HG03457 (cell line): ENCODE measurements around the gene HSD17B8.

Experiments used
- ATAC-seq: cut with Tn5 transposase; IDR thresholded peaks from one replicate; pipeline ENCODE4 v1.9.1; 2021; ENCODE audit warnings: moderate number of reproducible peaks; ENCODE audit not compliant: unreplicated experiment

HSD17B8 gene

GRCh38 chr6:33236328-33236727 is 31.9 kb downstream of the HSD17B8 start:
- no peak for ATAC-seq

GRCh38 chr6:33236852-33237251 is 32.4 kb downstream of the HSD17B8 start:
- no peak for ATAC-seq

- ATAC-seq, result no peak
These were observed 33.3 kb downstream of the HSD17B8 start for GRCh38 chr6:33237741-33238140.

GRCh38 chr6:33241968-33242367 is 37.5 kb downstream of the HSD17B8 start:
- no peak for ATAC-seq

GRCh38 chr6:33243476-33243875 is 39.0 kb downstream of the HSD17B8 start:
- ATAC-seq, result no peak

- ATAC-seq, result peak; percentile 39
These were observed 43.7 kb downstream of the HSD17B8 start for GRCh38 chr6:33247977-33248642.

- ATAC-seq, result no peak
These were observed 44.1 kb downstream of the HSD17B8 start for GRCh38 chr6:33248643-33248931.

GRCh38 chr6:33248932-33249731 is 44.7 kb downstream of the HSD17B8 start:
- peak; percentile 77 for ATAC-seq

- no peak for ATAC-seq
These were observed 45.5 kb downstream of the HSD17B8 start for GRCh38 chr6:33249732-33250630.

- no peak for ATAC-seq
These were observed 46.3 kb downstream of the HSD17B8 start for GRCh38 chr6:33250731-33251130.

GRCh38 chr6:33251395-33252012 is 47.0 kb downstream of the HSD17B8 start:
- ATAC-seq, result no peak

GRCh38 chr6:33252759-33253158 is 48.3 kb downstream of the HSD17B8 start:
- ATAC-seq, result no peak

GRCh38 chr6:33254591-33254990 is 50.1 kb downstream of the HSD17B8 start:
- ATAC-seq, result no peak
